Parathyroid adenoma (tissue), 2 donors: ENCODE data around the gene MACROH2A1.

Experiments
- H2AFZ ChIP-seq: fragments of 300-600 bp; sonication (generic); one replicate; pipeline ENCODE4 v1.7.0; 2017; ENCODE audit warnings: antibody characterized with exemption, mild to moderate bottlenecking
- H3K27ac ChIP-seq: fragments of 300-600 bp; sonication (generic); one replicate; pipeline ENCODE4 v1.7.0; 2017
- H3K27me3 ChIP-seq: fragments of 300-600 bp; sonication (generic); one replicate; pipeline ENCODE4 v1.7.0; 2017; ENCODE audit warnings: low read length; ENCODE audit not compliant: control insufficient read depth, insufficient read depth
- H3K36me3 ChIP-seq: fragments of 300-600 bp; sonication (generic); one replicate; pipeline ENCODE4 v1.7.0; 2017; ENCODE audit warnings: low read length; ENCODE audit not compliant: control insufficient read depth, insufficient read depth
- H3K4me1 ChIP-seq: fragments of 300-600 bp; sonication (generic); one replicate; pipeline ENCODE4 v1.7.0; 2017; ENCODE audit warnings: control low read depth
- H3K4me2 ChIP-seq: fragments of 300-600 bp; sonication (generic); one replicate; pipeline ENCODE4 v1.7.0; 2017; ENCODE audit warnings: low read length
- H3K4me3 ChIP-seq: fragments of 300-600 bp; sonication (generic); one replicate; pipeline ENCODE4 v1.7.0; 2017; ENCODE audit warnings: low read depth, low read length
- H3K79me2 ChIP-seq: fragments of 300-600 bp; sonication (generic); one replicate; pipeline ENCODE4 v1.7.0; 2017; ENCODE audit warnings: control low read depth
- H3K9ac ChIP-seq: fragments of 300-600 bp; sonication (generic); one replicate; pipeline ENCODE4 v1.7.0; 2017; ENCODE audit warnings: mild to moderate bottlenecking
- H3K9me3 ChIP-seq: fragments of 300-600 bp; sonication (generic); one replicate; pipeline ENCODE4 v1.7.0; 2017; ENCODE audit warnings: low read length; ENCODE audit not compliant: control insufficient read depth
- TF ChIP-seq, protein P1 (sequence below): fragments of 300-600 bp; sonication (generic); IDR thresholded peaks from one replicate; pipeline ENCODE4 v1.7.0; 2017; ENCODE audit warnings: antibody characterized with exemption, mild to moderate bottlenecking
- donor health status: primary hyperparathyroidism.

MACROH2A1 gene

DNA sequence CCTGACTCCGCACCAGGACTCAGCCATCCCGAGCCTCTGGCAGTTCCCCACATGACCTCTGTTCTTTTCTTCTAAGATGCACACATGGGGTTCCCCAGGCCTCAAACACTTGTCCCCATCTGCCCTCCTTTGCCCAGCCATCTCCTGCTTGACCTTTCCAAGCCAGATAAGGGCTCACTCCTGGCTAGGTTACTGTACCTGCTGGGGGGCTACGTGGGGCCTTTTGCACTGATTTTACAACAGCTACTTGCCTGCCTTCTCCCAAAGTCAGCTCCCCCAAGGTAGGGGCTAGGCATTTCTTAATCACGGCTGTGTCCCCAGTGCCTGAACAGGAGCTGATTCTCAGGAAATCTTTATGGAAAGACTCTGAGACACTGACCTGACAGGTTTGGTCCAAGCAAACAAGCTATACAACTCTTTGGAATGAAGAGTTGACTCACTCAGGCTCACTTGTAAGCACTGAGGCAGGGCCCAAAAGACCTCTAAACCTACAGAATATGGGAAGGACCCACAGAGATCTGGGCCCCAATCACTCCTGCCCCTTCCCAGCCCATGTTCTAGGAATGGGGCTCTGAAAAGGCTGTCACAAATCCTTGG is 2.5 kb downstream of the MACROH2A1 start:
- Histone ChIP-seq H3K4me2 (no peak overlapping the region), H3K9ac (no peak overlapping the region), H3K79me2 (peaks cover 56% of the 10 kb centered on the region), H3K36me3 (no peaks in the 10 kb centered on the region), H2AFZ (no peak overlapping the region), H3K27me3 (no peaks in the 10 kb centered on the region), H3K4me1 (peaks cover 6% of the 10 kb centered on the region), H3K9me3 (no peaks in the 10 kb centered on the region), H3K27ac (no peak overlapping the region), H3K4me3 (no peak overlapping the region)
- TF ChIP-seq, protein P1, sequence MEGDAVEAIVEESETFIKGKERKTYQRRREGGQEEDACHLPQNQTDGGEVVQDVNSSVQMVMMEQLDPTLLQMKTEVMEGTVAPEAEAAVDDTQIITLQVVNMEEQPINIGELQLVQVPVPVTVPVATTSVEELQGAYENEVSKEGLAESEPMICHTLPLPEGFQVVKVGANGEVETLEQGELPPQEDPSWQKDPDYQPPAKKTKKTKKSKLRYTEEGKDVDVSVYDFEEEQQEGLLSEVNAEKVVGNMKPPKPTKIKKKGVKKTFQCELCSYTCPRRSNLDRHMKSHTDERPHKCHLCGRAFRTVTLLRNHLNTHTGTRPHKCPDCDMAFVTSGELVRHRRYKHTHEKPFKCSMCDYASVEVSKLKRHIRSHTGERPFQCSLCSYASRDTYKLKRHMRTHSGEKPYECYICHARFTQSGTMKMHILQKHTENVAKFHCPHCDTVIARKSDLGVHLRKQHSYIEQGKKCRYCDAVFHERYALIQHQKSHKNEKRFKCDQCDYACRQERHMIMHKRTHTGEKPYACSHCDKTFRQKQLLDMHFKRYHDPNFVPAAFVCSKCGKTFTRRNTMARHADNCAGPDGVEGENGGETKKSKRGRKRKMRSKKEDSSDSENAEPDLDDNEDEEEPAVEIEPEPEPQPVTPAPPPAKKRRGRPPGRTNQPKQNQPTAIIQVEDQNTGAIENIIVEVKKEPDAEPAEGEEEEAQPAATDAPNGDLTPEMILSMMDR, result no peak

DNA sequence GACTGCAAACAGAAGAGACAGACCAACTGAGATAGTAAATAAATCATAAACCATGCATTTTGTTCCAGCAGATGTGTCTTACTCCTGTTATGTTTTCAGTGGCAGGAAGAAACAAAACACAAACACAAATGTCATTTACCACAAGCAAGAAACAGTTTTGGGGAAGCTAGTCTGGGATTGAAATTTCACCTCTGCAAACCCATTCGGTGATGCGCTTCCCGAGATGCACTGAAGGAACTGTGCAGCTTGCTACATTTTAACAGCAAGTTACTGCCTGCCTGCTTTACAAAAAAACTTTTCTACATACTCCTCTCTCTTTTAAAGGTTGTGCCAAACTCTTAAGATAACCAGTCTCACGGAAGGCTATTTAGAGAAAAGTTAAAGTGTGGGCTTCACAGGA is 3.2 kb downstream of the MACROH2A1 start:
- no peak overlapping the region for H3K9ac ChIP-seq
- no peak overlapping the region for H2AFZ ChIP-seq
- peaks cover 6% of the 10 kb centered on the region for H3K4me1 ChIP-seq
- TF ChIP-seq, protein P1, result no peak
- H3K27ac ChIP-seq, result no peak overlapping the region
- H3K4me2 ChIP-seq, result no peak overlapping the region
- no peaks in the 10 kb centered on the region for H3K27me3 ChIP-seq
- H3K9me3 ChIP-seq, result no peaks in the 10 kb centered on the region
- H3K4me3 ChIP-seq, result no peak overlapping the region
- H3K79me2 ChIP-seq, result peaks cover 61% of the 10 kb centered on the region
- no peaks in the 10 kb centered on the region for H3K36me3 ChIP-seq

DNA sequence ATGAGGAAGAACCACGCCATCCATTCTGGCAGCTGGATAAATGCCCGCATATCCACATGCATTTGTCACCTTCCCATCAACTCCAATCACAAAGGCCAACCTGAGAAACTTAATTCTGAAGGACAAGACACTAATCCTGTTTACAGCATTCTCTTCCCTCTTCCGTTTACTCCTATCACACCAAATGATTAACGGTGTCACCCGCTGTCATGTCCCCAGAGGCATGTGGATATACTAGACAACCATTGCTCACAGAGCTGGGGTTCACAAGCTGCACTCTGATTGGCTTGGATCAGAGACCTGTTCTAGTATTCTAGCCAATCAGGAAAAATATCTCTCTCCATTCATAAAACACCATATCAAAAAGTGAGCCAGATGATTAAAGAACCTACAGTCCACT is 3.6 kb downstream of the MACROH2A1 start:
- H3K36me3 ChIP-seq, result no peaks in the 10 kb centered on the region
- H3K4me1 ChIP-seq, result peaks cover 6% of the 10 kb centered on the region
- H3K27me3 ChIP-seq, result no peaks in the 10 kb centered on the region
- TF ChIP-seq, protein P1, result no peak
- H3K79me2 ChIP-seq, result peaks cover 64% of the 10 kb centered on the region
- no peak overlapping the region for H3K9ac ChIP-seq
- no peak overlapping the region for H3K4me2 ChIP-seq
- no peak overlapping the region for H3K27ac ChIP-seq
- no peak overlapping the region for H3K4me3 ChIP-seq
- no peak overlapping the region for H2AFZ ChIP-seq
- no peaks in the 10 kb centered on the region for H3K9me3 ChIP-seq

DNA sequence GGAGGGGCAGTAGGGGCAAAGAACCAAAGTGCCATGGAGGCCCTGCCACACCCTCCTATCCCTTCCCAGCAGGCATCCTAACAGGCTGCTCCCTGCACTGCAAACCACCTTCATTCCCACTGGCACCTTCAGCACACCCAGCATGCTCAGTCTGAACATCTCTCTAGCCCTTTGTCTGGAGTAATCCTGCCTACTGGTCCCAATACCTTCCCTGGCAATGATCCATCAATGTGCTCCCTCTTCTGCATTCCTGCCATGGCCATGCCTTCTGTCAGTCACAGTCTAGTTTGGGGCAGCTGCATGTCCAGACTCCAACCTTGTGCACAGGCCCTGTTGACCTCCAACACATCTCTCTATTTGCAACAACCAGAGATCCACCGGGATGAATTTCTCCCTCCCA is 4.9 kb downstream of the MACROH2A1 start:
- Histone ChIP-seq H3K4me1 (peaks cover 6% of the 10 kb centered on the region), H3K36me3 (no peaks in the 10 kb centered on the region), H3K79me2 (peaks cover 71% of the 10 kb centered on the region), H3K9ac (no peak overlapping the region), H3K4me3 (no peak overlapping the region), H3K9me3 (no peaks in the 10 kb centered on the region), H2AFZ (no peak overlapping the region), H3K27me3 (no peaks in the 10 kb centered on the region), H3K4me2 (no peak overlapping the region), H3K27ac (no peak overlapping the region)
- TF ChIP-seq, protein P1, result no peak

DNA sequence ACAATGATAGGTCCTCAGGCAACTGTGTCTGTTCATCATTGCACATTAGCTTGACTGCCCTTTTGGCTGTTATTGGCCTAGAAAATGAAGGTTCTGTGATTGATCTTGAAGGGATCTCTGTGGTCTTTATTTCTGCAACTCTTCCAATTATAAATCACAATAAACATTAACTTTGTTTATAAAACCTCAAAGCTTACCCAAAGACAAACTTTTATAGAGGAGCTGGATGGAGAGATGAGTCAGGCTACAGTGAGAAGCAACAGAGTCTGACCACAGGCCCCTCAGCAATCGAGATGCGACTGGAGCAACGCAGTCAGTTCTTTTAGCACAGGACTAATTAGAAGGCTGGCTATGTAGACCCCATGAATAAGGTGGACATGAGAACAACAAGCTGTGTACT is 5.3 kb downstream of the MACROH2A1 start:
- Histone ChIP-seq H2AFZ (no peak overlapping the region), H3K79me2 (peaks cover 75% of the 10 kb centered on the region), H3K9me3 (no peaks in the 10 kb centered on the region), H3K27ac (no peak overlapping the region), H3K4me1 (peaks cover 6% of the 10 kb centered on the region), H3K4me2 (no peak overlapping the region), H3K9ac (no peak overlapping the region), H3K4me3 (no peak overlapping the region), H3K36me3 (no peaks in the 10 kb centered on the region), H3K27me3 (no peaks in the 10 kb centered on the region)
- TF ChIP-seq, protein P1, result no peak
